H1 (cell line): ENCODE measurements around the gene ADGRD2. TPM values are rescaled to one million over a fixed set of nuclear protein-coding genes. Genes with fewer than 3 reads are reported as not detected.

Experiments
- CTCF ChIA-PET: fragments of 300-600 bp; sonication (Branson Sonifier 250); formaldehyde crosslinking; loops from one replicate; lab custom pipeline; 2021; ENCODE audit not compliant: partially characterized antibody; lab: Charles Lee
- POLR2A ChIA-PET: fragments of 300-600 bp; sonication (Branson Sonifier 250); formaldehyde crosslinking; loops from one replicate; lab custom pipeline; 2021; ENCODE audit warnings: inconsistent platforms; ENCODE audit not compliant: partially characterized antibody; lab: Charles Lee
- DNase-seq, 2 experiments: peaks; one replicate each; pipeline versions ENCODE4 v3.0.0 to v3.0.0-alpha.2; 2010 to 2022; ENCODE audit warnings: low spot score in 2 of 2, low read depth in 1 of 2, mixed read lengths in 1 of 2
- FAIRE-seq: peaks from 2 replicates; lab custom pipeline; 2011; peaks lifted over from hg19 to GRCh38; lab: Jason Lieb, UNC
- H2AFZ ChIP-seq: 2 replicates; pipeline ENCODE4 v1.8.1; 2012; ENCODE audit warnings: low read length, inconsistent platforms
- H2AK5ac ChIP-seq: 2 replicates; pipeline ENCODE4 v1.6.1; 2013; ENCODE audit warnings: low read depth, low read length
- H2BK120ac ChIP-seq: replicated peaks from 2 replicates; pipeline ENCODE3; 2013; ENCODE audit warnings: low read depth, low read length, inconsistent platforms
- H2BK12ac ChIP-seq: 2 replicates; pipeline ENCODE4 v1.6.1; 2013; ENCODE audit warnings: low read depth, low read length
- H2BK15ac ChIP-seq: 2 replicates; pipeline ENCODE4 v1.6.1; 2013; ENCODE audit warnings: low read length
- H2BK20ac ChIP-seq: 2 replicates; pipeline ENCODE4 v1.6.1; 2013; ENCODE audit warnings: low read length
- H2BK5ac ChIP-seq: 2 replicates; pipeline ENCODE4 v1.6.1; 2013; ENCODE audit warnings: low read depth, low read length
- H3K14ac ChIP-seq: 2 replicates; pipeline ENCODE4 v1.6.1; 2013; ENCODE audit warnings: inconsistent platforms; ENCODE audit not compliant: insufficient read length
- H3K18ac ChIP-seq: 2 replicates; pipeline ENCODE4 v1.6.1; 2013; ENCODE audit warnings: low read length; ENCODE audit errors: extremely low read depth
- H3K23ac ChIP-seq: 2 replicates; pipeline ENCODE4 v1.6.1; 2013; ENCODE audit warnings: inconsistent platforms; ENCODE audit not compliant: insufficient read length
- H3K23me2 ChIP-seq: 2 replicates; pipeline ENCODE4 v1.6.1; 2013; ENCODE audit warnings: low read depth, low read length
- H3K27ac ChIP-seq: 2 replicates; pipeline ENCODE4 v1.6.1; 2011; ENCODE audit warnings: low read depth, low read length, inconsistent platforms
- H3K27me3 ChIP-seq, 4 experiments: replicated peaks in 1 of 4; 1 replicate in 1 of 4; 2 replicates in 3 of 4; pipeline versions ENCODE4 v1.6.1 to v1.8.1; 2011 to 2013; ENCODE audit warnings: low read length in 3 of 4, mild to moderate bottlenecking in 3 of 4, inconsistent platforms in 2 of 4, mixed read lengths in 2 of 4, moderate library complexity in 1 of 4; ENCODE audit not compliant: control insufficient read depth in 3 of 4, insufficient read depth in 3 of 4; ENCODE audit errors: extremely low read depth in 1 of 4
- H3K36me3 ChIP-seq, 4 experiments: 2 replicates each; pipeline versions ENCODE4 v1.6.1 to v1.8.1; 2011 to 2013; ENCODE audit warnings: mild to moderate bottlenecking in 4 of 4, low read length in 3 of 4, moderate library complexity in 2 of 4, control low read depth in 1 of 4, inconsistent platforms in 1 of 4; ENCODE audit not compliant: insufficient read depth in 4 of 4, control insufficient read depth in 2 of 4
- H3K4ac ChIP-seq: replicated peaks from 2 replicates; pipeline ENCODE3; 2013; ENCODE audit warnings: low read length, low read depth, mixed read lengths, inconsistent platforms; ENCODE audit not compliant: insufficient read length
- H3K4me1 ChIP-seq, 4 experiments: replicated peaks in 1 of 4; 1 replicate in 1 of 4; 2 replicates in 3 of 4; pipeline versions ENCODE4 v1.6.1 to v1.8.1; 2011 to 2013; ENCODE audit warnings: low read length in 3 of 4, inconsistent platforms in 2 of 4, mixed read lengths in 1 of 4; ENCODE audit not compliant: insufficient read depth in 4 of 4, control insufficient read depth in 3 of 4
- H3K4me2 ChIP-seq, 2 experiments: 2 replicates each; pipeline versions ENCODE4 v1.6.1 to v1.8.1; 2011 to 2013; ENCODE audit warnings: low read depth in 2 of 2, low read length in 2 of 2, control low read depth in 1 of 2, inconsistent platforms in 1 of 2, mild to moderate bottlenecking in 1 of 2; ENCODE audit not compliant: insufficient read depth in 1 of 2
- H3K4me3 ChIP-seq, 4 experiments: fragments of 200-600, 300-600 bp in 1 of 4; sonication (generic), shearing (Covaris generic), sonication (Bioruptor Twin) in 1 of 4; 2 replicates each; pipeline versions ENCODE4 v1.5.1 to v1.8.1; 2011 to 2016; ENCODE audit warnings: low read length in 4 of 4, low read depth in 3 of 4, control low read depth in 2 of 4, inconsistent platforms in 2 of 4, mild to moderate bottlenecking in 2 of 4, mixed read lengths in 1 of 4, moderate library complexity in 1 of 4; ENCODE audit not compliant: insufficient read depth in 2 of 4; ENCODE audit errors: extremely low read depth in 1 of 4
- H3K56ac ChIP-seq: replicated peaks from 2 replicates; pipeline ENCODE3; 2013; ENCODE audit warnings: low read depth, mild to moderate bottlenecking, mixed read lengths, low read length, inconsistent platforms; ENCODE audit not compliant: insufficient read length
- H3K79me1 ChIP-seq: 2 replicates; pipeline ENCODE4 v1.6.1; 2013; ENCODE audit warnings: low read depth, low read length, control low read depth
- H3K79me2 ChIP-seq, 2 experiments: 2 replicates each; pipeline versions ENCODE4 v1.6.1 to v1.8.1; 2012 to 2013; ENCODE audit warnings: low read length in 2 of 2, mild to moderate bottlenecking in 2 of 2, inconsistent platforms in 1 of 2; ENCODE audit not compliant: insufficient read depth in 2 of 2, control insufficient read depth in 1 of 2
- H3K9ac ChIP-seq, 4 experiments: replicated peaks in 1 of 4; 1 replicate in 1 of 4; 2 replicates in 3 of 4; pipeline versions ENCODE4 v1.6.1 to v1.8.1; 2011 to 2013; ENCODE audit warnings: low read depth in 3 of 4, low read length in 3 of 4, control low read depth in 2 of 4, mild to moderate bottlenecking in 2 of 4, moderate library complexity in 2 of 4, inconsistent platforms in 1 of 4; ENCODE audit errors: extremely low read depth in 1 of 4
- H3K9me3 ChIP-seq, 2 experiments: 2 replicates each; pipeline versions ENCODE4 v1.6.1 to v1.8.1; 2012 to 2013; ENCODE audit warnings: mild to moderate bottlenecking in 2 of 2, moderate library complexity in 2 of 2, control low read depth in 1 of 2, inconsistent platforms in 1 of 2, low read depth in 1 of 2, low read length in 1 of 2, mixed read lengths in 1 of 2; ENCODE audit not compliant: insufficient read depth in 2 of 2
- H4K20me1 ChIP-seq, 2 experiments: replicated peaks in 1 of 2; 2 replicates each; pipeline versions ENCODE3 to v1.8.1; 2011 to 2013; ENCODE audit warnings: inconsistent platforms in 2 of 2, low read length in 2 of 2, mild to moderate bottlenecking in 1 of 2; ENCODE audit not compliant: insufficient read depth in 2 of 2, control insufficient read depth in 1 of 2
- H4K5ac ChIP-seq: 2 replicates; pipeline ENCODE4 v1.6.1; 2013; ENCODE audit warnings: low read length, low read depth, mixed read lengths, inconsistent platforms; ENCODE audit not compliant: insufficient read length
- H4K8ac ChIP-seq: 2 replicates; pipeline ENCODE4 v1.8.0; 2013; ENCODE audit warnings: mild to moderate bottlenecking, moderate library complexity, low read length, inconsistent platforms; ENCODE audit not compliant: insufficient read depth; ENCODE audit errors: extremely low read depth
- H4K91ac ChIP-seq: replicated peaks from 2 replicates; pipeline ENCODE3; 2013; ENCODE audit warnings: low read length, mixed read lengths, inconsistent platforms; ENCODE audit not compliant: insufficient read length
- EZH2 ChIP-seq: fragments of 200-600 bp; sonication (generic); IDR thresholded peaks from 2 replicates; pipeline ENCODE4 v1.7.1; 2012; ENCODE audit warnings: low read depth, mild to moderate bottlenecking, moderate library complexity, low read length, inconsistent platforms; ENCODE audit not compliant: severe bottlenecking
- KDM5A ChIP-seq: fragments of 200-600 bp; IDR thresholded peaks from 2 replicates; pipeline ENCODE4 v1.7.1; 2012; ENCODE audit warnings: mild to moderate bottlenecking, low read length, inconsistent platforms, mixed read lengths
- MAX ChIP-seq: IDR thresholded peaks from 2 replicates; pipeline ENCODE4 v1.6.1; 2012; ENCODE audit warnings: inconsistent platforms
- RAD21 ChIP-seq, 2 experiments: IDR thresholded peaks in 1 of 2; conservative IDR thresholded peaks in 1 of 2; 2 replicates each; pipeline ENCODE4 v1.6.1; 2011; ENCODE audit warnings: low read depth in 2 of 2, low read length in 2 of 2, improper control_type of control experiment in 1 of 2, inconsistent platforms in 1 of 2, mild to moderate bottlenecking in 1 of 2, moderate library complexity in 1 of 2
- RBBP5 ChIP-seq: IDR thresholded peaks from 2 replicates; pipeline ENCODE4 v1.7.1; 2012; ENCODE audit warnings: low read depth, mild to moderate bottlenecking, inconsistent platforms, low read length, moderate library complexity, borderline replicate concordance
- SUZ12 ChIP-seq: fragments of 200-600 bp; sonication (generic); IDR thresholded peaks from 2 replicates; pipeline ENCODE4 v1.6.1; 2012; ENCODE audit warnings: mild to moderate bottlenecking, inconsistent platforms, low read length, moderate library complexity, mixed read lengths
- TEAD4 ChIP-seq: IDR thresholded peaks from 2 replicates; pipeline ENCODE4 v1.6.1; 2012; ENCODE audit warnings: low read depth, low read length, inconsistent platforms, mixed read lengths
- USF2 ChIP-seq: IDR thresholded peaks from 2 replicates; pipeline ENCODE4 v1.6.1; 2011; ENCODE audit warnings: low read length, improper control_type of control experiment
- ZNF274 ChIP-seq: IDR thresholded peaks from 2 replicates; pipeline ENCODE4 v1.7.0; 2012; ENCODE audit warnings: low read length, borderline replicate concordance; ENCODE audit errors: extremely low read depth
- WGBS, 2 experiments: shearing (Covaris generic) in 1 of 2; methylation state at CpG; one replicate each; pipeline versions ENCODE4 v1.1.6 to v1.1.7; 2013 to 2015; ENCODE audit warnings: low lambda C conversion rate in 2 of 2, mixed read lengths in 2 of 2, inconsistent platforms in 1 of 2, low coverage in 1 of 2, missing lambda C conversion rate in 1 of 2; ENCODE audit not compliant: insufficient replicate concordance in 2 of 2, insufficient coverage in 1 of 2, insufficient read length in 1 of 2; ENCODE audit errors: extremely low coverage in 1 of 2, missing lambda C conversion rate in 1 of 2; 5-methylcytosine and 5-hydroxymethylcytosine counted together
- polyA plus RNA-seq, 7 experiments: library from polyadenylated mRNA; depleted of rRNA in 3 of 7; stranded (reverse) in 5 of 7; unstranded in 2 of 7; fragments of >200 nt in 5 of 7; fragments of 200-250 nt in 2 of 7; gene quantifications; 1 replicate in 5 of 7; 2 replicates in 1 of 7; 4 replicates in 1 of 7; pipeline versions ENCODE4 v1.2.1 to v1.2.3, GENCODE V29; 2011 to 2013; ENCODE audit warnings: missing spikeins in 2 of 7, mixed read lengths in 2 of 7
- total RNA-seq: library from RNA; stranded (reverse); fragmentation: NEBNext Ultra II Directional; extraction: Animal tissue kit (Norgen Biotek cat#: 25700); gene quantifications from 2 replicates; pipeline ENCODE4 v1.2.1, GENCODE V29; 2021

The ADGRD2 gene
- total and polyA plus RNA-seq, 2 of the 8 experiments (the other 6 are each of a cell fraction or from before 2014, with no cell fraction given): 0.41 to 1.4 TPM

- POLR2A ChIA-PET: no interaction called here
- Histone ChIP-seq H2AK5ac (no peak overlapping the region), H3K9ac (no peak overlapping the region), H3K4ac (no peak overlapping the region), H3K4me2 (no peak overlapping the region), H3K4me3 (no peak overlapping the region), H3K27ac (no peak overlapping the region), H2BK12ac (no peak overlapping the region), H2AFZ (no peak overlapping the region), H3K79me2 (no peaks in the 10 kb centered on the region), H4K8ac (no peak overlapping the region), H4K5ac (no peak overlapping the region), H4K20me1 (no peaks in the 10 kb centered on the region), H3K79me1 (no peaks in the 10 kb centered on the region), H3K27me3 (no peaks in the 10 kb centered on the region; a peak in 3 of 7 replicates), H4K91ac (no peak overlapping the region), H3K9me3 (no peaks in the 10 kb centered on the region), H3K23me2 (no peaks in the 10 kb centered on the region), H3K36me3 (no peaks in the 10 kb centered on the region), H3K23ac (no peak overlapping the region), H2BK20ac (no peak overlapping the region), H2BK120ac (no peak overlapping the region), H3K56ac (no peak overlapping the region), H2BK15ac (no peak overlapping the region), H3K14ac (no peak overlapping the region), H3K18ac (no peak overlapping the region), H3K4me1 (peaks cover 0 to 8% (median 5%) of the 10 kb centered on the region in 4 experiments; a peak in 5 of 7 replicates), H2BK5ac (no peak overlapping the region)
- 94% methylated on average over 7 of the region's 7 CpGs; no CpG with 5 or more reads in 1 of the 2 experiments for WGBS, 2 experiments
- FAIRE-seq (no peak), DNase-seq (no peak)
- CTCF ChIA-PET: interaction anchor here (2.8 kb wide), 1 partner anchor 52 kb away, joined by 8 read pairs; no protein-coding TSS in a partner anchor
- TF ChIP-seq USF2 (no peak), SUZ12 (no peak), TEAD4 (no peak), RAD21 (IDR thresholded peaks at IDR 0.05 in 1 of 2, conservative IDR thresholded peaks at IDR 0.05 in 1 of 2; ENCODE audit: low read depth in 2 of 2, low read length in 2 of 2) (no peak), MAX (no peak), RBBP5 (no peak), EZH2 (no peak), KDM5A (no peak), ZNF274 (no peak)
These were observed 20.5 kb downstream of the ADGRD2 start for GRCh38 chr9:124470726-124471125.
